Caco-2 (cell line): ENCODE measurements around the gene KRT20. TPM values are rescaled to one million over a fixed set of nuclear protein-coding genes. Genes with fewer than 3 reads are reported as not detected.

ENCODE experiments used
- BruUV-seq: library from RNA; stranded (reverse); fragments of 400-500 nt; replicated peaks from 2 replicates; lab custom pipeline; 2021; lab: Mats Ljungman, UMichigan
- CTCF ChIA-PET: fragments of 300-600 bp; sonication (Branson Sonifier 250); formaldehyde crosslinking; loops from one replicate; lab custom pipeline; 2022; ENCODE audit warnings: antibody characterized with exemption; lab: Charles Lee
- POLR2A ChIA-PET: fragments of 300-600 bp; sonication (Branson Sonifier 250); formaldehyde crosslinking; loops from one replicate; lab custom pipeline; 2022; ENCODE audit warnings: antibody characterized with exemption; lab: Charles Lee
- DNase-seq, 2 experiments: peaks; one replicate each; pipeline versions ENCODE4 v3.0.0 to v3.0.0-alpha.2; 2020 to 2022
- H3K27me3 ChIP-seq: replicated peaks from 2 replicates; pipeline ENCODE4 v1.6.0; 2011; ENCODE audit warnings: low read length; ENCODE audit not compliant: control insufficient read depth, insufficient read depth
- H3K36me3 ChIP-seq: 2 replicates; pipeline ENCODE4 v1.5.1; 2011; ENCODE audit warnings: low read length; ENCODE audit not compliant: control insufficient read depth, insufficient read depth
- H3K4me1 ChIP-seq: fragments of 250-450 bp; sonication (Bioruptor Pico); 2 replicates; pipeline ENCODE4 v1.5.1; 2020; ENCODE audit warnings: mild to moderate bottlenecking
- H3K4me3 ChIP-seq: 2 replicates; pipeline ENCODE4 v1.5.1; 2011; ENCODE audit warnings: low read depth, mild to moderate bottlenecking, control low read depth, low read length
- H3K9me3 ChIP-seq: fragments of 250-450 bp; sonication (Bioruptor Pico); 2 replicates; pipeline ENCODE4 v1.5.1; 2020; ENCODE audit warnings: mild to moderate bottlenecking, moderate library complexity
- H3K27ac Mint-ChIP-seq: one replicate; pipeline ENCODE4 v1.8.0; 2022; ENCODE audit warnings: mixed read lengths; ENCODE audit not compliant: unreplicated experiment
- H3K27me3 Mint-ChIP-seq: one replicate; pipeline ENCODE4 v1.8.0; 2022; ENCODE audit warnings: mixed read lengths; ENCODE audit not compliant: insufficient read depth, unreplicated experiment
- H3K36me3 Mint-ChIP-seq: one replicate; pipeline ENCODE4 v1.8.0; 2022; ENCODE audit warnings: mild to moderate bottlenecking, mixed read lengths; ENCODE audit not compliant: insufficient read depth, unreplicated experiment
- H3K4me1 Mint-ChIP-seq: one replicate; pipeline ENCODE4 v1.8.0; 2022; ENCODE audit warnings: low read depth, mixed read lengths; ENCODE audit not compliant: unreplicated experiment
- H3K4me3 Mint-ChIP-seq: one replicate; pipeline ENCODE4 v1.8.0; 2022; ENCODE audit warnings: mild to moderate bottlenecking, moderate library complexity, mixed read lengths; ENCODE audit not compliant: unreplicated experiment
- H3K9me3 Mint-ChIP-seq: one replicate; pipeline ENCODE4 v1.8.0; 2022; ENCODE audit warnings: mixed read lengths; ENCODE audit not compliant: unreplicated experiment
- CTCF ChIP-seq, 2 experiments: fragments of 200-600 bp in 1 of 2; IDR thresholded peaks; 1 replicate in 1 of 2; 2 replicates in 1 of 2; pipeline versions ENCODE4 v1.5.1 to v1.8.0; 2011 to 2022; ENCODE audit warnings: antibody characterized with exemption in 1 of 2, control low read depth in 1 of 2, inconsistent platforms in 1 of 2, low read depth in 1 of 2, low read length in 1 of 2, mild to moderate bottlenecking in 1 of 2, moderate library complexity in 1 of 2; ENCODE audit not compliant: insufficient read depth in 1 of 2, severe bottlenecking in 1 of 2, unreplicated experiment in 1 of 2
- intact Hi-C: fragments of 100-400 bp; cut with micrococcal nuclease; formaldehyde crosslinking; loops from one replicate; pipeline ENCODE4 v1.10.0; 2022; ENCODE audit not compliant: unreplicated experiment
- total RNA-seq: library from RNA; stranded (reverse); gene quantifications from 2 replicates; pipeline ENCODE4 v1.2.3, GENCODE V29; 2022

The KRT20 gene
- total RNA-seq, 1 experiment from 2014 or later: 1.0 TPM

GRCh38 chr17:40839194-40839593 is 45.8 kb downstream of the KRT20 start:
- Histone ChIP-seq H3K4me1 (no peaks in the 10 kb centered on the region), H3K36me3 (no peaks in the 10 kb centered on the region), H3K27me3 (no peaks in the 10 kb centered on the region), H3K9me3 (no peaks in the 10 kb centered on the region), H3K4me3 (no peak overlapping the region)
- ChIA-PET POLR2A (no interaction called here), CTCF (no interaction called here)
- no peaks in the 10 kb centered on the region for H3K9me3 Mint-ChIP-seq
- DNase-seq: no peak
- no peak for TF ChIP-seq CTCF (IDR thresholded peaks at IDR 0.05; ENCODE audit: insufficient read depth in 1 of 2, low read depth in 1 of 2, low read length in 1 of 2, severe bottlenecking in 1 of 2, unreplicated experiment in 1 of 2)
- no peaks in the 10 kb centered on the region for H3K4me1 Mint-ChIP-seq
- no peak overlapping the region for H3K4me3 Mint-ChIP-seq
- no peaks in the 10 kb centered on the region for H3K36me3 Mint-ChIP-seq
- intact Hi-C loops: no loop called here
- no TSS peak for BruUV-seq
- no peak overlapping the region for H3K27ac Mint-ChIP-seq
- no peaks in the 10 kb centered on the region for H3K27me3 Mint-ChIP-seq

- no peak for DNase-seq
- ChIA-PET POLR2A (no interaction called here), CTCF (no interaction called here)
- H3K9me3 ChIP-seq: no peaks in the 10 kb centered on the region
- TF ChIP-seq CTCF (IDR thresholded peaks at IDR 0.05; ENCODE audit: insufficient read depth in 1 of 2, low read depth in 1 of 2, low read length in 1 of 2, severe bottlenecking in 1 of 2, unreplicated experiment in 1 of 2): no peak
- Mint-ChIP-seq H3K36me3 (no peaks in the 10 kb centered on the region), H3K4me3 (no peak overlapping the region), H3K27ac (no peak overlapping the region), H3K4me1 (no peaks in the 10 kb centered on the region), H3K27me3 (no peaks in the 10 kb centered on the region), H3K9me3 (no peaks in the 10 kb centered on the region)
- no peaks in the 10 kb centered on the region for H3K27me3 ChIP-seq
- H3K4me3 ChIP-seq: no peak overlapping the region
- intact Hi-C loops: no loop called here
- H3K36me3 ChIP-seq: no peaks in the 10 kb centered on the region
- no peaks in the 10 kb centered on the region for H3K4me1 ChIP-seq
- BruUV-seq: no TSS peak
These were observed 49.0 kb downstream of the KRT20 start for GRCh38 chr17:40836020-40836419.

GRCh38 chr17:40833882-40834281 is 51.2 kb downstream of the KRT20 start:
- no peaks in the 10 kb centered on the region for H3K27me3 ChIP-seq
- H3K36me3 ChIP-seq: no peaks in the 10 kb centered on the region
- H3K36me3 Mint-ChIP-seq: no peaks in the 10 kb centered on the region
- no peaks in the 10 kb centered on the region for H3K4me1 Mint-ChIP-seq
- intact Hi-C loops: no loop called here
- no peaks in the 10 kb centered on the region for H3K9me3 Mint-ChIP-seq
- no peak overlapping the region for H3K4me3 Mint-ChIP-seq
- H3K4me3 ChIP-seq: no peak overlapping the region
- no peak overlapping the region for H3K27ac Mint-ChIP-seq
- H3K27me3 Mint-ChIP-seq: no peaks in the 10 kb centered on the region
- no peaks in the 10 kb centered on the region for H3K4me1 ChIP-seq
- no peaks in the 10 kb centered on the region for H3K9me3 ChIP-seq
- POLR2A ChIA-PET: no interaction called here
- DNase-seq: no peak
- CTCF ChIA-PET: no interaction called here
- BruUV-seq: no TSS peak
- no peak for TF ChIP-seq CTCF (IDR thresholded peaks at IDR 0.05; ENCODE audit: insufficient read depth in 1 of 2, low read depth in 1 of 2, low read length in 1 of 2, severe bottlenecking in 1 of 2, unreplicated experiment in 1 of 2)
